Testis (tissue), 2 donors: ENCODE measurements around the gene TBC1D5.

Experiments
- CTCF ChIP-seq, 3 experiments: fragments of 450-650 bp in 2 of 3; fragments of 200-600 bp in 1 of 3; sonication (generic) in 1 of 3; IDR thresholded peaks; one replicate each; pipeline ENCODE4 v1.5.1; 2016 to 2019; ENCODE audit warnings: antibody characterized with exemption in 3 of 3, mild to moderate bottlenecking in 2 of 3, moderate library complexity in 1 of 3
- POLR2A ChIP-seq: fragments of 450-650 bp; IDR thresholded peaks from one replicate; pipeline ENCODE4 v1.6.1; 2017; ENCODE audit warnings: antibody characterized with exemption, mild to moderate bottlenecking, moderate library complexity

GRCh38 chr3:17741621-17742101 lies 770 bp downstream of the TBC1D5 start:
- peak in 1 of 3 experiments; percentile 33 for TF ChIP-seq CTCF (IDR thresholded peaks at IDR 0.05)
- no peak for TF ChIP-seq POLR2A
